HL-60/S4 treated with phorbol 12-myristate 13-acetate at 8.2 ng/mL for 4 days and 3 days (cell line): ENCODE data around the gene ACO2.
"Not testable (repeated sequence)": the region's sequence is repeated elsewhere in the genome, so short reads cannot be mapped to it uniquely, and the experiment has no call there.

Experiments
- in situ Hi-C: fragments of 300-500 bp; cut with MboI; formaldehyde crosslinking; loops from 2 replicates; pipeline ENCODE4 v1.15.0; 2022; ENCODE audit warnings: low sequenced_read_pairs

ACO2 gene

GRCh38 chr22:41563051-41563711 lies 94.3 kb downstream of the ACO2 start:
- in situ Hi-C loops: no loop called here

- in situ Hi-C loops: no loop called here
Measured at GRCh38 chr22:41564563-41564962, 95.6 kb downstream of the ACO2 start.

- in situ Hi-C loops: no loop called here
Measured at GRCh38 chr22:41565403-41566054, 96.6 kb downstream of the ACO2 start.

GRCh38 chr22:41567512-41567768 lies 98.5 kb downstream of the ACO2 start:
- in situ Hi-C loops: no loop called here

- in situ Hi-C loops: no loop called here
Measured at GRCh38 chr22:41568811-41569210, 99.9 kb downstream of the ACO2 start.

GRCh38 chr22:41570221-41570620 lies 101.3 kb downstream of the ACO2 start:
- in situ Hi-C loops: no loop called here

GRCh38 chr22:41571786-41572185 lies 102.9 kb downstream of the ACO2 start:
- in situ Hi-C loops: no loop called here

GRCh38 chr22:41572305-41572704 lies 103.4 kb downstream of the ACO2 start:
- in situ Hi-C loops: not testable (repeated sequence)

- in situ Hi-C loops: no loop called here
Measured at GRCh38 chr22:41573677-41574076, 104.8 kb downstream of the ACO2 start.

- in situ Hi-C loops: no loop called here
Measured at GRCh38 chr22:41574847-41575381, 106.0 kb downstream of the ACO2 start.

- in situ Hi-C loops: no loop called here
Measured at GRCh38 chr22:41575533-41575932, 106.6 kb downstream of the ACO2 start.

- in situ Hi-C loops: no loop called here
Measured at GRCh38 chr22:41576877-41577276, 108.0 kb downstream of the ACO2 start.

- in situ Hi-C loops: no loop called here
Measured at GRCh38 chr22:41578114-41578513, 109.2 kb downstream of the ACO2 start.
